TTC549 (cell line): ENCODE measurements around the gene OR51I2.

Source experiments
- FAIRE-seq: peaks from 2 replicates; lab custom pipeline; 2012; peaks lifted over from hg19 to GRCh38; lab: Jason Lieb, UNC

The OR51I2 gene, protein sequence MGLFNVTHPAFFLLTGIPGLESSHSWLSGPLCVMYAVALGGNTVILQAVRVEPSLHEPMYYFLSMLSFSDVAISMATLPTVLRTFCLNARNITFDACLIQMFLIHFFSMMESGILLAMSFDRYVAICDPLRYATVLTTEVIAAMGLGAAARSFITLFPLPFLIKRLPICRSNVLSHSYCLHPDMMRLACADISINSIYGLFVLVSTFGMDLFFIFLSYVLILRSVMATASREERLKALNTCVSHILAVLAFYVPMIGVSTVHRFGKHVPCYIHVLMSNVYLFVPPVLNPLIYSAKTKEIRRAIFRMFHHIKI

DNA sequence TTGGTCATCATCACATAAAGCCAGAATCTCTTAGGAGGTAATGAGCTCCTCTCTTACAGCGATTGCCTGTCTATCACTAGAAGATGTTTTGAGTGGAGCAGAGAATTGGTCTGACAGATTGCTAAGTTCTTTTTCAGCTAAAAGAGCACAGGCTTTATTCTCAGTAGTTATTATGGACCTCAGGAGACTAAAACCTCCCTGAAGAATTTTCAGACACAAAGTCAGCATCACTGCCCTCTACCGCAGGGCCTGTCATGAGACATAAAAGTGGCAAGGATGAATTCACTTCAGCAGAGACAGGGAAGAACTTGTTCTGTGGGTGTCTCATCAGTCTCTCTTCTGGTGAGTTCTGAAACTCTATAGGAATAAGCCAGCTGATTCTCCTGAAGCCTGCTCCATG lies at the start of gene OR51I2:
Gene OR51I2, plus strand, starts transcription at position 301 of the 400 bp plus-strand sequence. CDS start 4,166 bp downstream, outside the sequence.
- FAIRE-seq, result no peak

DNA sequence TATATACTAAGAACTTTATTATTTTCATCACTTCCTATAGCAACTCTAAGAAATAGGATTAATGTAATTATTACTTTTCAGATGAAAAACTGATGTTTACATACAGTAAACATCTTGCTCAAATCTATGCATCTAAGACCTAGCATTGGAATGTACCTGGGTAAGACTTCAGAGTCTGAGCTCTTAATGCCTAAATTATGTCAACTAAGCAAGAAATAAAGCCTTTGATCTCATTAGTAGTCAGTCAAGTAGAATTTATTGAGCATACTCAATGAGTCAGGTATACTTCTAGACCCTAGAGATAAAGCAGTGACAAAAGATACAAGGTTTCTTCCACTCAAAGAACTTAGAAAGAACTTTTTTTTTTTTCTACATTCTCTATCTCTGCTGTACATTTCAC lies 44.0 kb upstream of the OR51I2 start:
- no peak for FAIRE-seq

DNA sequence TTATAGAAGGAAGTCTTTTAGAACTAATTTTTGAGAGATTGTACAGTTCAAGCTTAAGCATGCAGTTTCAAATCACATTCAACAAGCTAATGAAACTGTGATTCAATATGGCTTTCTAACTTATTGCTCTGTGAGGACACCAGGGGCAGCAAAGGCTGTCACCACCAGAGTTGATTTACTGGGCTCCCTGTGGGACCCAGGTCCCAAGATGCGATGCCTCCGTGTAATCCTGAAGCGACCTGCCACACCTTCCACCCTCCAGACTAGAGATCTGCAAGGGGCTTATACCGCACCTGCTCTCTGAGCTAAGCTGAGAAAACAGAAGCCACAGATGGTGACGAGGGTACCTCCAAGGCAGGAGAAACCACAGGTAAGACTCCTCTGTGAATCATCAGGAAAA lies 28.1 kb upstream of the OR51I2 start:
- no peak for FAIRE-seq

DNA sequence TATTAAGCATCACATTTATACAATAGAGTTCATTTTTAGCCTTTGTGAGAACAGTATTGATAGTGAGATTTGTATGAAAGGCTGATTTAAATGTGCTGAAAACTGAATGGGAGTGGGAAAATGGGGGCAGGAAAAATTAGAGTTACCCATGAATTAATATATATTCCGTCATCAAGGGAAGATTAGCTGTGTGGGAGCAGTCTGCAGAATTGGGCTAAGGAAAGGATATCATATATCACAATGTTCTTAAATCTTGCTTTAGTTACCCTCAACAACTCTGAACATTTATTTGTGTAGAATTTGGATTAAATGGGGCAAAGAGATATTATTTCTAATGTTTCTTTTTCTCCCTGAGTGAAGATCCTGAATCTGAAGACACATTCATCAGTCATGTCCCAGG lies 27.3 kb upstream of the OR51I2 start, which contains the start of gene OR51Q1:
Gene OR51Q1, plus strand, starts transcription at position 301 of the 400 bp plus-strand sequence. Its CDS starts 90 bp downstream, at position 391.
- no peak for FAIRE-seq

DNA sequence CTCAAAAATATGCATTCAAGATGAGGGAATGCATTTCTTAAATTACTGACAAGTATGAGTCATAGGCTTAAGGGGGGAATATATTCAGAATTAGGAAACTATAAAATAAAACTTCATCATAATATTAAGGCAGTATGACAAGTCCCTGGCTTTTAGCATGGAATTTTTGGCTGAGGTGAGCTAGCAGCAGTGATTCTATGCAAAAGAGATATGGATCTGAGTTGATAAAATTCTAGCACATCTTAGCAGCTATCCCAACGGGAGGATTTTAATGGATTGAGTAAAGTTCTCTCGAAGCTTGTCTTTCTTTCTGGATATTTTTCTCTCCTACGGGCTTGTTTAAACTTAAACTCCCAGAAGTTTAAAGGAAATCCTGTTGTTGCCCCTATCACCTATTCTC lies 26.0 kb upstream of the OR51I2 start:
- FAIRE-seq, result no peak

DNA sequence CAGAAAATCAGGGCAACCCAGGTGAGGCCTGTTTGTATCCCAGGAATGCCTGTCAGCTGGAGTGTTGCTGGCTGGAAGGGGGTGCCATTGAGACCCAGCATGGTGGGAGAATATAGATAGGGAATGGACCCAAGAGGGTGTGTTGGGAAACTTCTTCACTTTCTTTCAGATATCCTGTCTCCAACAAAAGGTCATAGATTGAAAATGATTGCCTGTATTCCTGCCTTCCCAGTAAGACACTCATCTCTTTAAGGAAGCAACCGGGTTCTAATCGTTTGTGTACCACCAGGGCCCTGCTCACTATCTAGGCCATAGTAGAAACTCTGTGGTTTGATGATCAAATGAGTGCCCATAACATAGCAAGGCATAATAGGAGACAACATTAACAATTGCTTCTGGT lies 7.7 kb upstream of the OR51I2 start, which contains the start of gene OR51I1:
Gene OR51I1, minus strand, starts transcription at position 101 of the 400 bp plus-strand sequence. Its CDS starts 0 bp downstream, at position 101.
- FAIRE-seq, result no peak

DNA sequence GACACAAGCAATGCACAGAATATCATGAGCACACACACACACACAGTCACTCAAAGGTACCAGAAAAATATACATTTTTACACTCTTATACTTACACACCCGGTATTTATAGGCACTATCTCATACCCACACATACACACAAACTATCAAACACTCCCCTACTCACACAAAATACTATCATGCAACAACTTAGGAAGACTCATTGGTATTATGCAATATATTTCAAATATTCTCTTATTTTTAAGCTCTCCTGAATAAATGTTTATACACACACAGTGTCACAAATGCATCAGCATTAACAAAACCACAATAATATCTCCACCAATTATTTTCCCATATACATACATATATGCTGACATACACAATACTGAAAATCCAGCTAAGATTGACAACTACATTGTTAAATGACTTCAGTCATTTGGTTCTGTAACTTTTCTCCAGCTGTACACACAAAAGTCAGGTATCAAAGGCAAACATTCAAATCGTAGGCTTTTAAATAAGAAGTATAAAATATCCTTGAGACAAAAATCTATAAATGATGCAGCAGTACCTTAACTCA lies 5.2 kb upstream of the OR51I2 start:
- no peak for FAIRE-seq

DNA sequence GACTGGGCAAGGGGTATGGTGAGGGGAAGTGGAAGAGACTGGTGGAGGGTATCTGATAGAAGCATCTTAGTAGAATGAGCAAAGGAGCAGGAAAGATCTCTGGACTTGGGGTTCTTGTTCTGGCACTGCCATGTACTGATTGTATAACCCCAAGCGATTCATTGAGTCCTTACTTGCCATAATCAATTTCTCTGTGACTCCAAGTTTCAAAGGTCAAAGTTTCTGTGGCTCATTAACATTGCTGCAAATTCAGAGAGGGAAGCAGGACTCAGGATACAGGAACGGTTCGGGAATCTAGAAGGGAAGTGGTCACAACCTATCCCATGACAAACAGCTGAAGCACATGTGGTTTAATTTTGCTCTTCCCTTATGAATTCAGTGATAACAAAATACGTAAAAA lies 309 bp downstream of the OR51I2 start:
- FAIRE-seq, result no peak

DNA sequence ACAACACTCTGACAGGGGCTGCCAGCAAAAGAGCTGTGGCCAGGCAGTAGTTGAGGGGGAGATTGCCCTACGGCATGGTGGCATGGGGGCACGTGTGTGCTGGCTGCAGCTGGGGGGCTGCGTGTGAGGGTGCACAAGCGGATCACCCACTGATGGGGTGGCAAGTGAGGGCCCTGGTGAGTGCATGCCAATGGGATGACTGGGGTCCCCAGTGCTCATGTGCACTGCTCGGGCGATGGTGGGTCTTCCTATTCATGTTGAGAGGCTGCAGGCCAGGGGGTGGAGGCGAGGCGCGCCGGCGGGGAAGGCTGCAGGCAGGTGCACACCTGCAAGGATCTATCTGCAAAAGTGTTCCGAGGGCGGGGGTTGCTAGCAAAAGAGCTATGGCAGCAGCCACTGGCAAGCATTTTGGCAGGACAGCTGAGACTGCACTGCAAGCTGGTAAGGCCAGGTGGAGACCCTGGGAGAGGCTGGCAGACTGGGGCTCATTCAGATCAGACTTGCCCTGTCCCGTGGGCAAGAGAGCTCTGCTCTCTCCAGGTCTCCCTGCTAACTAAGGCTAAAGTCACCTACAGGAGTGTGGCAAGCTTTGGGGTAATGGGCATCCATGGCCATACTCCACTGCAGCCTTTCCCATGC lies 12.0 kb downstream of the OR51I2 start:
- FAIRE-seq, result no peak

DNA sequence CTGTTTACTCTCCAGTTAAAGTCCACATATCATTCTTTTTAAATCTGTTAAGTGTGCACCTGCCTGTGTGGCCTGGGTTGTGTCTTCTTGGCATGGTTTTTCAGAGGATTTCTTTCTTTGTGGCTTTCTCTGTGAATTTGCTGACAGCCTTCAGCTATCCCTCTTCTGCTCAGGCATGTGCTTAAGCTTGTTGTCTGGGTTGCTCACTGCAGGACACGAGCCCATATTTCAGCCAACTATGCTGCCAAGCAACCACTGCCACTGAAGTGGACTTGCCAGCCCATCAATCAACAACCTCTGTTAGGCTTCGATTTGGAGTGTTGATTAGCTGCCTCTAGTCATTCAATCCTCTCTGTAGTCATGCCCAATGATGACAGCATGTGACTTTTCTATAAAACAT lies 18.4 kb downstream of the OR51I2 start:
- FAIRE-seq, result no peak

DNA sequence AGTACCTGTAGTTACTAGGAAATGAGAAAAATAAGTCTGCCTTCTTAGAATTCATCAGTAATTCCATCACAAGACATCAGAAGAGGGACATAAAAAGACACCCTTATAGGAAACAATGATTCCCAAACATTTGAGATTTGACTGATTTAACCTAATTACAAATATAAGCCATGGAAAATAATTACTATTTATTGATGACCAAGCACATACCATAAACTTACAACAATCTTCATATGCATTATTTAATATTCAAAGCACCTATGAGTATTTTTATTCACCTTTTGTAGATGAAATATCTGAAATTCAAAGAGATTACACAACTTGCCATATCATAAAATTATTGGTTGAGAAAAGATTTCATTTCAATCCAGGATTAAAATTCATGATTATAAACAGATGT lies 24.8 kb downstream of the OR51I2 start:
- FAIRE-seq, result no peak

DNA sequence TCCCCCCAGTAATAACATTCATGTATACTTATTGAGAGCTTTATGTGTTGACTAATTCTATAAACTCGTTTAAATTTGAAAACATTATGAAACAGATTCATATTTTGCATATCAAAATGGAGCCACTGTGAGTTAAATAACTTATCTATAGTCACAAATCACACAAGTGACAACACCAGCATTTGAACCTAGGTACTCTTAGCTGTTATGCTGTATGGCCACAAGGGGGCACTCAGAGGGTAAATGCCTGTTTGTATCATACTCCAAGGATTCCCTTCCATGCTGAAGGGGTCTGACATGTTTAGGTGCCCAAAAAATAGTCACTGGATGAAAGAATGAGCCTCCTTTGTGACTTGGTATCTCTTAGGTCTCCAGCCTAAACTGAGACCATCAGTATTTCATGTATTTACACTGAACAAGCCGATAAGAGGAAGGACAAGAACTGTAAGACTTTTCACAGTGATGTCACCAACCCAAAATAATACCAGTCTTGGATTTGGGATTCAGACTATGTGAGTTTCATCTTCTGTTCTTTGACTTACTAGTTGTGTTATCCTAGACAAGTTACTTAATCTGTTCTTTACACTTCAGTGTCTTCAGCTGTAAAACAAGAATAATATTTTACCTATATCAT lies 27.2 kb downstream of the OR51I2 start:
- no peak for FAIRE-seq

DNA sequence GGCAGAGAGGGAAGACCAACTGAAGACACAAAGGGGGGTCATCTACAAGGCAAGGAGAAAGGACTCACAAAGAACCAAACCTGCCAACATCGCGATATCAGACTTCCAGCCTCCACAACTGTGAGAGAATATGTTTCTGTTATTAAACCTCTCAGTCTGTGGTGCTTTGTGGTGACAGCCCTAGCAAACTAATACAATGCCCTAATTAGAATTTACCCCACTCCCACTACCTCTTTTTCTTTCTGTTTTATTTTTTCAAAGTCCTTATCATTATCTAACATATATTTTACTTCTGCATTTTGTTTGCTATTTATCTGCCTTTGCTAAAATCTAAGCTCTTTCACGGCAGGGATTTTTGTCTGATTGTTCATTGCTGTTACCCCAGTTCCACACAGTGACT lies 36.9 kb downstream of the OR51I2 start:
- no peak for FAIRE-seq

DNA sequence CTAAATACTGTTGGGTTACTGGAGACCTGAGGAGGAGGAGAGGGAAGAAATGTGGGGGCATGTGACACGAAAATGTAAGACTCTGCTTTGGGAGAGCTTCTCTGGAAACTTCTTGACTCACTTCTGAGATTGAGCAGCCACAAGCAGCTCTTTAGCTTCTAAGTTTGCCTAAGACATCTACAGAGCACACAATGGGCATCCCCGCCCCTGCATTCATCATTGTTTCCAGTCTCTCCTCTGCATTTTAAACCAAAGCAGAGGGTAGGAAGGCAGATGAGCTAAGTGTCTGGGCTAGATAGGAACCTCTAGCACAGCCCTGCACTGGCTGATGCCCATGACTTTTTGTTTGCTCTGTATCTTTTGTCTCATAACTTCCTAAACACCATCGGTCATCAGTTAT lies 37.3 kb downstream of the OR51I2 start:
- no peak for FAIRE-seq

DNA sequence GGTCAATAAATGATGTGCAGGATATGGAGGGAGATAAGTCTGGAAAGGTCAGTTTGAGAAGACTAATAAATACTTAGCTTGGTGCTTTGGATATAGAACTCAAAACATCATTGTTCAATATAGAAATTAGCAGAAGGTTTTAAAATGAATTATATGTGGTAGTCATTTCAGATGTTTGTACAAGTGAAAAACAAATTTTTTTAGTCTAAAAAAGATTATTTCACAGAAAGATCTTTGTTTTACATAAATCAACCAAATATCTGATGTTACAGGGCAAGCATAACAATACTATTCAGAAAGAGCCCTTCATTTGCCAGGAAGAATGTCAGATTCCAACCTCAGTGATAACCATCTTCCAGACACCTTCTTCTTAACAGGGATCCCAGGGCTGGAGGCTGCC lies 39.3 kb downstream of the OR51I2 start, which contains the start of gene OR52D1:
Gene OR52D1, plus strand, starts transcription at position 301 of the 400 bp plus-strand sequence. Its CDS starts 22 bp downstream, at position 323.
- FAIRE-seq, result no peak

DNA sequence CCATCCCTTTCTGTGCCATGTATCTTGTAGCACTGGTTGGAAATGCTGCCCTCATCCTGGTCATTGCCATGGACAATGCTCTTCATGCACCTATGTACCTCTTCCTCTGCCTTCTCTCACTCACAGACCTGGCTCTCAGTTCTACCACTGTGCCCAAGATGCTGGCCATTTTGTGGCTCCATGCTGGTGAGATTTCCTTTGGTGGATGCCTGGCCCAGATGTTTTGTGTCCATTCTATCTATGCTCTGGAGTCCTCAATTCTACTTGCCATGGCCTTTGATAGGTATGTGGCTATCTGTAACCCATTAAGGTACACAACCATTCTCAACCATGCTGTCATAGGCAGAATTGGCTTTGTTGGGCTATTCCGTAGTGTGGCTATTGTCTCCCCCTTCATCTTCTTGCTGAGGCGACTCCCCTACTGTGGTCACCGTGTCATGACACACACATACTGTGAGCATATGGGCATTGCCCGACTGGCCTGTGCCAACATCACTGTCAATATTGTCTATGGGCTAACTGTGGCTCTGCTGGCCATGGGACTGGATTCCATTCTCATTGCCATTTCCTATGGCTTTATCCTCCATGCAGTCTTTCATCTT lies 39.8 kb downstream of the OR51I2 start:
- no peak for FAIRE-seq

DNA sequence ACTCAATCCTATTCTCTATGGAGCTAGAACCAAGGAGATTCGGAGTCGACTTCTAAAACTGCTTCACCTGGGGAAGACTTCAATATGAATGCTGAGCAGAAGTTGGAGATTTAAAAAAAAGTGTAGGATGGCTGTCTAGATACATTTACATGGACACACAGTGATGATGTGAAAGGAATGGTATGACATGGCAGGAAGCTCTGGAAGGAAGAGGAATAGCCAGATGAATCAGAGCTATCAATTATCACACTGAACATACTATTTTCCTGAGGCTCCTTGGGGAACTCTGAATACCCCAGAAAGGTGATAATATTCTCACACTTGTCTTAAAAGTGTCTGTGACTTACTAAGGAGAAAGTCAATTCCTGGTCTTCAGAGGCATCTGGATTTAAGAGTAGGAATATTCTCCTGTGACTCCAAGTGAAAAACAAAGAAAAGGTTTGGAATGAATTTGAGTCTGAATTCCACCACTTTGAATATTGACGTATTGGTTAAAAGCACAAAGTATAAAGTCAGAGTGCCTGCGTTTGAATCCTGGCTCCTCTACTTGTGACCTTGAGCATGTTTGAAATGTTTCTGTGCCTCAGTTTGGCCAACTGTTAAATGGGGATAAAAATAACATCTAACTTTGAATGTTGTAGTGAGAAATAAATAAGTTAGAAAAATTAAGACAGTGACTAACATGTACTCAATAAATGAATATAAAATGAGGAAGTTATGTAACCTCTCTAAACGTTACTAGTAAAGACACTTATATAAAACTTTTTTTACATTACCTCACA lies 40.6 kb downstream of the OR51I2 start:
- FAIRE-seq, result no peak

DNA sequence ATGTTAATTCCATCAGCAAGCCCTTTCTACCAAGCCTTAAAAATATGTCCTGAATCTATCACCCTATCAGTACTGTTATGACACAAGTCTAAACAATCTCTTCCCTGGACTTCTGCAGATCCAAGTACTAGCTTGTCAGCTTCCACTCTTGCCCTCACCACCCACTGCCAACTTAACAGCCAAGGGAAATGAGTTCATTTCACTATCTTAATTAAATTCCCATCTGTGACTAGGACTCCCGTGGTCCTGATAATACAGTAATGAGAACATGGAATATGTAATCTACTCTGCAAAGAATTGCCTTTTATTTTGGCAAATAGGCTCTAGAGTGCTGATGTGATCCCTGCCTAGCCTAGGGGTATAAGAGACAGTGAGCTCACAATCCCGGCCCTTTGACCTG lies 50.5 kb downstream of the OR51I2 start:
- no peak for FAIRE-seq

DNA sequence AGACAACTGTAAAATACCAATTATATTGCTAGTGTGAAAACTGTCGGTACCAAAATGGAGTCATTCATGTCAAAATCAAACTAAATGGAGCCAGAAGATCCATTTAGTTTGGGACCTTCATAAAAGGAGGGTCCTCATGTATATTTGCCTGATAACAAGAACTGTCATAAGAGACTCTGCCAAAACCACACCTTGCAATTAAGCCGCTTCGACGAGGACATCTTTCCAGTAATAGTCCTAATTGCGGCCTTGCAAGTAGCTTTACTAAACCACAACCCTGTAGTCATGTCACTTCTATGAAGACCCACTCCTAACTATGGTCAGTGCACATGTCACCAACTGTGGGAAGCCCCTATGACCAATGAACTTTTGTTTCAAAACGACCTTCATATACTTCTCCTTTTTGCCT lies 51.3 kb downstream of the OR51I2 start:
- FAIRE-seq, result no peak

DNA sequence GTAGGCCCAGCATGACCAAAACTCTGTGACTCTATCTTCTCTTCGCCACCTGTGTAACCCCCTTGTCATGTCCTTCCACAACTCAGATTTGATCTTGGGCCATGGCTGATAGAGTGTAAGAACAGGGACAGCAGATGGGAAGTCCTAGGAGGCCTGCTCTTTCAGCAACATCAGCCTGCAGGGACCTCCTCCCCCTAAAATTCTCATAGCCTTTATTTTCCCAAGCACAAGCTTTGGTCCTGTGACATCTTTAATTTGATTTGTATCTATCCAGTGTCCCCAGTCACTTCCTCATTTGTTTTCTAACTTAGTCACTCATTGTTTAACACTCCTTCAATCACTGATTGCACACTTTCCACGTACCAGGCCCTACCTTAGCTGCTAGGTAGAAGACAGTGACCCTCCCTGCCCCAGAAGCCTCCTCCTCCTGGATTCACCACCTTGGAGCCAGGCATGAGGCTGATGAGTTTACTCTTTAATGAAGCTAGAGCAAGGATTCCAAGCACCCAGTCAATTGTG lies 55.3 kb downstream of the OR51I2 start:
- no peak for FAIRE-seq

DNA sequence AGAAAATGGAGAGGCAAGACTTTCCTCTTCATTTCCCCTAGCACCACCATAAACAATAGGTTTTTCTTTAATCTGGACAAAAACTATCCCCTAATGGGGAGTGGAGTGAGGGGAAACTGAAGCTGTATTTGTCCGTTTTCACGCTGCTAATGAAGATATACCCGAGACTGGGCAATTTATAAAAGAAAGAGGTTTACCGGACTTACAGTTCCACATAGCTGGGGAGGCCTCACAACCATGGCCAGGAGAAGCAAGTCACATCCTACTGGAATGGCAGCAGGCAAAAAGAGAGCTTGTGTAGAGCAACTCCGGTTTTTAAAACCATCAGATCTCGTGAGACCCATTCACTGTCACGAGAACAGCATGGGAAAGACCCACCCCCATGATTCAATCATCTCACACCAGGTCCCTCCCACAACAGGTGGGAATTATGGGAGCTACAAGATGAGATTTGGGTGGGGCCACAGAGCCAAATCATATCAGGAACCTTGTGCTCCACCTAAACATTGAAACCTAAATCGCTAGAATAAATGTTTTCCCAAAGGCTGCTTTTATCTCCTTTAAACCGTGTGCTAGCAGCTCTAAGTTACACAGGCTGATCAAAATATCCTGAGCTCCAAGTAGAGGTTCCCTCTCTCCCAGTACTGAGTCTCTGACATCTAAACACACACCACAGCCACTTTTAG lies 56.4 kb downstream of the OR51I2 start:
- FAIRE-seq, result no peak
